Activated CD8-positive, alpha-beta memory T cell treated with anti-CD3 and anti-CD28 coated beads for 48 hours (primary cell): ENCODE measurements around the gene ZIC4.

Experiments
- DNase-seq, 3 experiments: peaks; one replicate each; pipeline ENCODE4 v3.0.0-alpha.2; 2020; ENCODE audit warnings: low read depth in 2 of 3, low spot score in 2 of 3

The ZIC4 gene

GRCh38 chr3:147418371-147418781 is 12.0 kb upstream of the ZIC4 start:
- DNase-seq = no peak

- DNase-seq = no peak
Measured at GRCh38 chr3:147417551-147418295, 11.4 kb upstream of the ZIC4 start.

GRCh38 chr3:147416931-147417330 is 10.6 kb upstream of the ZIC4 start:
- no peak for DNase-seq

GRCh38 chr3:147415874-147416273 is 9.5 kb upstream of the ZIC4 start:
- DNase-seq = no peak

GRCh38 chr3:147415286-147415685 is 8.9 kb upstream of the ZIC4 start:
- no peak for DNase-seq

- no peak for DNase-seq
Measured at GRCh38 chr3:147414390-147415138, 8.2 kb upstream of the ZIC4 start.

GRCh38 chr3:147413686-147414389 is 7.5 kb upstream of the ZIC4 start:
- DNase-seq = no peak

GRCh38 chr3:147412917-147413685 is 6.8 kb upstream of the ZIC4 start:
- DNase-seq = no peak

- DNase-seq = no peak
Measured at GRCh38 chr3:147412261-147412916, 6.0 kb upstream of the ZIC4 start.

- DNase-seq = no peak
Measured at GRCh38 chr3:147411815-147412241, 5.5 kb upstream of the ZIC4 start.

- no peak for DNase-seq
Measured at GRCh38 chr3:147411238-147411814, 5.0 kb upstream of the ZIC4 start.

- no peak for DNase-seq
Measured at GRCh38 chr3:147410526-147411237, 4.3 kb upstream of the ZIC4 start.

GRCh38 chr3:147410116-147410525 is 3.8 kb upstream of the ZIC4 start:
- DNase-seq = no peak

- no peak for DNase-seq
Measured at GRCh38 chr3:147409143-147410115, 3.1 kb upstream of the ZIC4 start, which contains the start of gene ZIC1. TSS of gene ZIC1 (plus strand) at chr3:147409365. CDS start at chr3:147410113, 748 bp downstream.

- DNase-seq = no peak
Measured at GRCh38 chr3:147408188-147409100, 2.1 kb upstream of the ZIC4 start.

- no peak for DNase-seq
Measured at GRCh38 chr3:147407498-147408187, 1.3 kb upstream of the ZIC4 start.

- DNase-seq = no peak
Measured at GRCh38 chr3:147407114-147407497, 763 bp upstream of the ZIC4 start.
